Activated CD4-positive, alpha-beta T cell treated with anti-CD3 and anti-CD28 coated beads, Interleukin-2, amount 10 ng/mL, durations not matched to agents 7 days and 5 days (primary cell): ENCODE measurements around the gene ADGRL2. TPM values are rescaled to one million over a fixed set of nuclear protein-coding genes. Genes with fewer than 3 reads are reported as not detected.

Experiments
- CTCF ChIA-PET: fragments of 350-600 bp; sonication (Branson Sonifier 250); formaldehyde crosslinking; loops from one replicate; lab custom pipeline; 2021; ENCODE audit warnings: antibody characterized with exemption; lab: Charles Lee
- POLR2A ChIA-PET: fragments of 350-600 bp; sonication (Branson Sonifier 250); formaldehyde crosslinking; loops from one replicate; lab custom pipeline; 2021; ENCODE audit warnings: antibody characterized with exemption; lab: Charles Lee
- DNase-seq: peaks from one replicate; pipeline ENCODE4 v3.0.0-alpha.2; 2020
- H3K27ac Mint-ChIP-seq: one replicate; pipeline ENCODE4 v1.8.0; 2021; ENCODE audit warnings: mild to moderate bottlenecking, moderate library complexity, mixed read lengths
- H3K27me3 Mint-ChIP-seq: one replicate; pipeline ENCODE4 v1.8.0; 2021; ENCODE audit warnings: mixed read lengths
- H3K36me3 Mint-ChIP-seq: one replicate; pipeline ENCODE4 v1.8.0; 2021; ENCODE audit warnings: low read depth, mixed read lengths
- H3K4me1 Mint-ChIP-seq: one replicate; pipeline ENCODE4 v1.8.0; 2021; ENCODE audit warnings: mixed read lengths
- H3K4me3 Mint-ChIP-seq: one replicate; pipeline ENCODE4 v1.8.0; 2021; ENCODE audit warnings: mild to moderate bottlenecking, moderate library complexity, mixed read lengths
- H3K9me3 Mint-ChIP-seq: one replicate; pipeline ENCODE4 v1.8.0; 2021; ENCODE audit warnings: mixed read lengths
- total RNA-seq, 2 experiments: library from RNA; stranded (reverse); gene quantifications; one replicate each; pipeline ENCODE4 v1.2.3, GENCODE V29; 2021

ADGRL2 gene
- total RNA-seq, 2 experiments from 2014 or later, result not detected

DNA sequence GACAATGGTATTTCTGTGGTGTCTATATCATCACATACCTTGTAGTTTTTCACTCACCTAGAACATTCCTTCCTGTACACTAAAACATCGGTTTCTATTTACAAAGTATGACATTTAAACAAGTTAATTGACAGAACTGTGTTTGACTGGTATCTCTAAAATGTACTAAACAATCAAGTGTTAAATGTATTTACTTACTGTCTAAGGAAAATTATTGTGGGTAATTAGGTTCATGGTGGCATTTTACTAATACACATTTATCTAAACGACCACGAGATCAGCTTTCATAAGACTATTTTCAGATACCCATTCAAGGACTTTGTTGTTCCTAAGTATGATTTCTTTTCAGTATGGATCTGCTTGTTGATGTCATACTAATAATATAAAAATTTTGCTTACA, 115.2 kb downstream of the ADGRL2 start:
- no peaks in the 10 kb centered on the region for H3K9me3 Mint-ChIP-seq
- POLR2A ChIA-PET, result no interaction called here
- no peaks in the 10 kb centered on the region for H3K36me3 Mint-ChIP-seq

DNA sequence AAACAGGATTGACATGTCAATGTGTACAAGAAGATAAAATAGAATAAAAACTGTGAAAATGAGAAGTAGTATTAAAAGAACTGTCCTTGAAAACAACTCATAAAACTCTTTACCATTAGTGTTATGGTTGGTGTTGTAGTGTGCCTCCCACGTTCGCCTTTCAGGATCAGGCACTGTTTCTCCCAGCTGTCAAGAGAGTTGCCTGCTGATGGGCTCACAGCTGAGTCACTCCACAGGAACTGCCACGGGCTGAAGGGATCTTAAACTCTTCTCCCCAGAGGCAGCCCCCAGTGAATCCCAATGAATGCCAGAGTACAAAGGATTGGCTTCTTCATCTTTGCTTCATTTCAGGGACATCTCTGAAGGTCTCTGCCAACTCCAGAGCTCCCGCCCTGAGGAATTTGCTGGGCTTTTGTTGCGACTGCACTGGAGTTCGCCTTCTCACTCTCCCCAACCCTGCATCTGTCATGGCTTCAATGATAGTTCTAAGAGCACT, 119.6 kb downstream of the ADGRL2 start:
- ChIA-PET CTCF (no interaction called here), POLR2A (no interaction called here)
- no peak overlapping the region for H3K4me3 Mint-ChIP-seq
- no peak for DNase-seq
- H3K27me3 Mint-ChIP-seq, result no peaks in the 10 kb centered on the region
- H3K27ac Mint-ChIP-seq, result no peak overlapping the region
- H3K9me3 Mint-ChIP-seq, result no peaks in the 10 kb centered on the region
- no peaks in the 10 kb centered on the region for H3K36me3 Mint-ChIP-seq
- H3K4me1 Mint-ChIP-seq, result no peaks in the 10 kb centered on the region

More for the DNA sequence above, 115.2 kb downstream of the ADGRL2 start:
- no peak for DNase-seq
- Mint-ChIP-seq H3K4me1 (no peaks in the 10 kb centered on the region), H3K27me3 (no peaks in the 10 kb centered on the region), H3K27ac (no peak overlapping the region), H3K4me3 (no peak overlapping the region)
- CTCF ChIA-PET, result no interaction called here

DNA sequence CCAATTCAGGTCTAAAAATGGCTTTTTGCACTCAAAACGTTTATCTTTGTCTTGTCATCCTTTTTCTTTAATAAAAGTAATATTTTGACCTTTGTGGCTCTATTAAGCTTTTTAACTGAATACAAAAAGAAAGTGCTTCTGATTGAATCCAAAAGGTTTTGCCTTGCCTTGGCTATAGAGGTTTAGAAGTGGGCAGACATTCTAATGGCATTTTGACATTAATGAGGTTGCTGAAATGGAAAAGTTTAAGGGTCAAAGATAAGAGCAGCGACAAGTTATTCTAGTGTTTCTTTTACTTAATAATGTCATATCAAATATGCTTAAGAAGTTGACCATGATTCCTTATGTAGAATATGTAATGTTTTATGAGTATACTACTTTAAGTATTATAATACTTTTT, 120.2 kb downstream of the ADGRL2 start:
- no peak overlapping the region for H3K27ac Mint-ChIP-seq
- H3K4me3 Mint-ChIP-seq, result no peak overlapping the region
- H3K36me3 Mint-ChIP-seq, result no peaks in the 10 kb centered on the region
- H3K9me3 Mint-ChIP-seq, result no peaks in the 10 kb centered on the region
- CTCF ChIA-PET, result no interaction called here
- DNase-seq, result no peak
- H3K4me1 Mint-ChIP-seq, result no peaks in the 10 kb centered on the region
- no peaks in the 10 kb centered on the region for H3K27me3 Mint-ChIP-seq
- POLR2A ChIA-PET, result no interaction called here

DNA sequence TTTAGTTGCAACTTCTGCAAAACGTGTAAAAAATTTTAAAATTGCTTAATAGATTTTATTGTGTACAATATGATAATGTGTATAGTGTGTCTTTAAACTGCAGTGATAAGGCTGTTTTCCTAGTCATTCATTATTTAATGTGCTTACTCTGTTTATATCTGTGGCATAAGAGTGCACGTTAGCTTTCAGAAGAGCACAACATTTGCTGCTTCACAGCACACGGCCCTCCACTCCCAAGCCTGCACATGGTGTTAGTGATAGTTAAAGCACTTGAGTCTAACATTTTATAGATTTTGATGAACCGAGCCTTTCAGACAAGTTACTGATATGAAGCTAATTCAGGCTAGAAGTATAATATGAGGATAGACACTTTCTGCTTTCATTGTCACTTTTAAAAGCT, 120.6 kb downstream of the ADGRL2 start:
- POLR2A ChIA-PET, result no interaction called here
- CTCF ChIA-PET, result no interaction called here
- Mint-ChIP-seq H3K27ac (no peak overlapping the region), H3K27me3 (no peaks in the 10 kb centered on the region), H3K9me3 (no peaks in the 10 kb centered on the region), H3K36me3 (no peaks in the 10 kb centered on the region), H3K4me1 (no peaks in the 10 kb centered on the region), H3K4me3 (no peak overlapping the region)
- no peak for DNase-seq

DNA sequence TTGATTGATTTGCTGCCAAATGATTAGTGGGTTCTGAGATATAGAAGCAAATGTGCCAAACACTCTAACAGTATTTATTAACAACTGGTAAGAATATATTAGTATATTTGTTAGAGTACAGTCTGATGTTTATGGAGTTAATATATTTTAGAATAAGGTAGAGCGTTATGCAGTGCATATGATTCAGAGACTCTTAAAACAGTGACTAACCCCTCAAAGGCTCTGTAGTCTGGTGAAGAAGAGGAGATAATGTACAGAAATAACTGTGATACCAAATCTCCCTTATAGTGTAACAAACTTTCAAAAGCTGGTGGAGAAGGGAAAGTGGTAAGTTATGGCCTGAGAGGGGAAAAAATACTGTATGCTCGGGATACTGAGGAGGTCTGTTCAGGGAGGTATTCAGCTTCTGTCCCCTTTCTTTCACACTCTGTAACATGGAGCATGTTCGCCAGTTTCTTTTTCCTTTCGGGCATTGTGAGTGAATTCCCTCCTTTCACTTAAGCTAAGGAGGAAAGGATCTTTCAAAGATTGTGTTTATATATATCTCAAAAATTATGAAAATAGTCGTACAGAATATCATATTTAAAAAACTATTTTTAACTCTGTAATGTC, 121.2 kb downstream of the ADGRL2 start:
- CTCF ChIA-PET, result no interaction called here
- H3K27ac Mint-ChIP-seq, result no peak overlapping the region
- no peaks in the 10 kb centered on the region for H3K36me3 Mint-ChIP-seq
- POLR2A ChIA-PET, result interaction anchor here (0.6 kb wide), 1 partner anchor 1721 kb away, joined by 4 read pairs; no protein-coding TSS in a partner anchor
- H3K4me1 Mint-ChIP-seq, result no peaks in the 10 kb centered on the region
- no peaks in the 10 kb centered on the region for H3K9me3 Mint-ChIP-seq
- H3K27me3 Mint-ChIP-seq, result no peaks in the 10 kb centered on the region
- H3K4me3 Mint-ChIP-seq, result no peak overlapping the region
- no peak for DNase-seq

DNA sequence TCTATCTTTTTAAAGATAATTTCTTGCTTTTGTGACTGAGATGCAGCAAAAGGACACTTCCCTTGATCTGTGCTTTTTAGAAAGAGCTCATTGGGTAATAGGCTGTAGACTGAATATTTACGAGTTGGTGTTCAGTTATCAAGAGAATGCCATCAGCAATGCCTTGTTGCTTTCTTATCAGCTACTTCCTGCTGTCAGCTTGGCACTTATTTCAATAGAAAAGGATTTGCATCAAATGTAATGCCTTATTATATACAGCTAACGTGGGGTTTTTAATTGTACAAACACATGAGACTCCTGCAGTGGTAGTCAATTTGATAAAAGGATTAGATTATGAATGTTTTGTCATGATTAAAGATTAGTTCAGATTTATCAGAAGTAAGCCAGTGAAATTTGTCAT, 122.2 kb downstream of the ADGRL2 start:
- Mint-ChIP-seq H3K36me3 (no peaks in the 10 kb centered on the region), H3K27ac (no peak overlapping the region), H3K27me3 (no peaks in the 10 kb centered on the region), H3K4me1 (no peaks in the 10 kb centered on the region), H3K9me3 (no peaks in the 10 kb centered on the region), H3K4me3 (no peak overlapping the region)
- ChIA-PET POLR2A (interaction anchor here (0.6 kb wide), 1 partner anchor 631 kb away, joined by 5 read pairs; no protein-coding TSS in a partner anchor), CTCF (no interaction called here)
- no peak for DNase-seq

DNA sequence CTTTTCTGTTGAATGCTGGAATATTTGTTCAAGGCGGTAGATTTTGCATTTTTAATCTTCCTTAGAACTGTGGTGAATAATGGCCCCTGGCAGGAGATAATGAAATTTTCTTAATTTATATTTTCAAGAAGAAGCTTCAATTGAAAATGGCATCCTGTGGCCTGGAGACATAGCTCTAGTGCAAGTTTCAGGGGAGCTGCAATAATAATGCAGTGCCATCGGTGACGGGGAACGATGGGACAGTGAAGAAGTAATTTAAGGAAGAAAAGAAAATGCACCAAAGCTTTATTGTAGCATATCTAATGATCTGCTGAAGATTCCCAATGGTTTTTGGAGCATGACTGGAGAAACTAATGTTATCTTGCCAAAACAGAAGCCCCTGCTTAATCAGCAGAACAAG, 128.4 kb downstream of the ADGRL2 start:
- CTCF ChIA-PET, result no interaction called here
- POLR2A ChIA-PET, result no interaction called here
- H3K27ac Mint-ChIP-seq, result no peak overlapping the region

DNA sequence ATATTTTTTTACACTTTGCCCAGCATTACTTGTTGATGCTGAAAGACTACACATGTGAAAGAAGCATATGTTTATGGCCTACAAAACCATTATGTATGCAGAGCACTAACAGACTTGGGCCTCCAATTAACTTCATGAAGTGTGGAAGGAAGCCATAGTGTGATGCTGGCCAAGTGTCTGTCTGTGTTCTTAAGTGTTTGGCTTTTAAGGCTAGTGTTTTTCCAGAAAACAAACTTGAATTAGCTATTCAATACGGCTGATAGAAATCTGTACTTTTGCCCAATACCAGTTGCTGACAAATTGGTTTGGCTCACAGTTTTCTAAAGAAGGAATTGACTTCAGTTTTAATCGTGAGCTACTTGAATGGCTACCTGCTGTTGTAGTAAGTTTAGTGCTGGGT, 136.1 kb downstream of the ADGRL2 start:
- no peak overlapping the region for H3K4me3 Mint-ChIP-seq
- no peak overlapping the region for H3K27ac Mint-ChIP-seq
- ChIA-PET POLR2A (no interaction called here), CTCF (no interaction called here)
- no peaks in the 10 kb centered on the region for H3K9me3 Mint-ChIP-seq
- H3K36me3 Mint-ChIP-seq, result no peaks in the 10 kb centered on the region
- no peaks in the 10 kb centered on the region for H3K27me3 Mint-ChIP-seq
- no peak for DNase-seq
- H3K4me1 Mint-ChIP-seq, result no peaks in the 10 kb centered on the region

More for the DNA sequence above, 128.4 kb downstream of the ADGRL2 start:
- H3K36me3 Mint-ChIP-seq, result no peaks in the 10 kb centered on the region
- DNase-seq, result no peak
- no peaks in the 10 kb centered on the region for H3K4me1 Mint-ChIP-seq
- H3K9me3 Mint-ChIP-seq, result no peaks in the 10 kb centered on the region
- H3K4me3 Mint-ChIP-seq, result no peak overlapping the region
- H3K27me3 Mint-ChIP-seq, result no peaks in the 10 kb centered on the region

DNA sequence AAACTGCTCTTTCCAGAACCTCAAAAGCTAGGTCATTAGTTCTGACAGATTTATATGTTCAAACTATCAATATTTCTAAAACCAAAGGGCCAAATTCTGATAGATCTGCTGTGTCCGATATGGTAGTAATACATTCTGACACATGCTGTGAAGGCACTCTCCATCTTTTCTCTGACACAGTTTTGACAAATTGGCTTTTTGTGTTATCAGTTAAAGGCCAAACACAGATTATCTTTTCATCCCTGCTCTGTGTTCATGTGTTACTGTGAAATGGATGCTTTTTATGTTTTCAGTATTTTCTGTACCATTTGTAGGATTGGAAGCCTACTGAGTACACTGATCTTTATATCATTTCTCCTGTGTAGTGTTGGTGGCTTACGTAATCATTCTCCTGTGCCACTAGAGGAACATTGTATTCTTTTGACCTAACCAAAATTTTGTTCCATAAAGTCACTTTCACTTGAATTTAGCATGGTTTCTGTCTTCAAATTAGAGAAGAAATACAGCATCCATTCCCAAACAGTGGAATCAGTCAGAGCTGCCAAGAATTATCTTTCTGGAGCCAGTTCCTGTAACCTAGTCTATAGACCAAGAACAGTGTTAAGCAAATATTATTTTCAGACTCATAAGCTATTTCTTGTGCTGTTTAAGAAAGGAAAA, 137.2 kb downstream of the ADGRL2 start:
- DNase-seq, result no peak
- POLR2A ChIA-PET, result no interaction called here

DNA sequence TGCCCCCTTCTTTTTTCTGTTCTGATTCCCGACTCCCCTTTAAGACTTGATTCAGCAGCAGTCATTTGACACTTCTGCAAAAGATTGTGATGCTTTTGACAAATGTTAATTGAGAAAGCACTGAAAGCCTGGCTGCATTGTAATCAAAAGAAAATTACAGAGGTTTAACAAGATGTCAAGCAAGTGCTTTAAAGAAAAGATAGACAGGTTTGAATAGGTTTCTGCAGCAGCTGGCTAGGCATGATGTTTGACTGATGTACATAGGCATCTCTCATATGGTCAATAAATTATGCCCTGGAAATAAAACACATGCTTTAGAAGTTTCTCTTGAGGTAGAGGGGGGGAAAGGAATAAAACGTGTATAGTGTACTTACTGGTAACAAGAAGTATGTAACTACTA, 147.8 kb downstream of the ADGRL2 start:
- ChIA-PET CTCF (interaction anchor here (0.6 to 0.7 kb wide), 2 partner anchors 564 to 1838 kb away, joined by 3 read pairs; no protein-coding TSS in a partner anchor), POLR2A (no interaction called here)
- no peak for DNase-seq
- no peak overlapping the region for H3K27ac Mint-ChIP-seq
- H3K4me1 Mint-ChIP-seq, result no peaks in the 10 kb centered on the region
- no peaks in the 10 kb centered on the region for H3K9me3 Mint-ChIP-seq
- H3K27me3 Mint-ChIP-seq, result no peaks in the 10 kb centered on the region
- no peaks in the 10 kb centered on the region for H3K36me3 Mint-ChIP-seq
- H3K4me3 Mint-ChIP-seq, result no peak overlapping the region

More for the DNA sequence above, 137.2 kb downstream of the ADGRL2 start:
- CTCF ChIA-PET, result no interaction called here
- Mint-ChIP-seq H3K9me3 (no peaks in the 10 kb centered on the region), H3K4me3 (no peak overlapping the region), H3K27ac (no peak overlapping the region), H3K36me3 (no peaks in the 10 kb centered on the region), H3K27me3 (no peaks in the 10 kb centered on the region), H3K4me1 (no peaks in the 10 kb centered on the region)

DNA sequence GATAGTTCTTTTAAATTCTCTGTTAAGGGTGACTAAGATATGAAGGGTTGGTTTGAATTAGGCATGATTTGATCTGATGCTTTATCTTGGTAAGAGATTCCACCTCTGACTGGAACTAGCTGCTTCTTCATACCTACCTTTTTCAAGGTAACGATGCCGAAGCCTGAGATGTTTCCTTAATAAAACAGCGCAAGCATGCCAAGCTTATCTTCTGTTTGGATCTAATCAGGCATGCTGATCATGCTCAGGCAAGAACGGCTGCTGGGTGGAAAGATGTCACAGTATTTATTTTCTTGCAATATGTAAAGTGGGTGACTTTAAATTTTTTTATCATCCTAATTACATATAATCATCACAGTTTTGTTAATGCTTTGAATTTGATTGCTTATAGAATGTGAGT, 148.7 kb downstream of the ADGRL2 start:
- H3K4me1 Mint-ChIP-seq, result no peaks in the 10 kb centered on the region
- DNase-seq, result no peak
- no peak overlapping the region for H3K27ac Mint-ChIP-seq
- POLR2A ChIA-PET, result no interaction called here
- H3K9me3 Mint-ChIP-seq, result no peaks in the 10 kb centered on the region
- CTCF ChIA-PET, result no interaction called here
- H3K27me3 Mint-ChIP-seq, result no peaks in the 10 kb centered on the region
- no peak overlapping the region for H3K4me3 Mint-ChIP-seq
- H3K36me3 Mint-ChIP-seq, result no peaks in the 10 kb centered on the region

DNA sequence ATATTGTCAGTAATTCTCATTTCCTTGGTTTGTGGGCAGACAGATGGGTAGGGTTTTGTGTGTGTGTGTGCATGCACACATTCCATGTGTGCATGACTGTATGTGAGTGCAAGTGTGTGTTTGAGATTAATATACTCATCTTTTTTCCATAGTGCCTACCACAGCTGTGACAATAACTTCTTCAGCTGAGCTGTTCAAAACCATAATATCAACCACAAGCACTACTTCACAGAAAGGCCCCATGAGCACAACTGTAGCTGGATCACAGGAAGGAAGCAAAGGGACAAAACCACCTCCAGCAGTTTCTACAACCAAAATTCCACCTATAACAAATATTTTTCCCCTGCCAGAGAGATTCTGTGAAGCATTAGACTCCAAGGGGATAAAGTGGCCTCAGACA, 149.3 kb downstream of the ADGRL2 start:
- H3K27ac Mint-ChIP-seq, result no peak overlapping the region
- no peaks in the 10 kb centered on the region for H3K4me1 Mint-ChIP-seq
- no peak overlapping the region for H3K4me3 Mint-ChIP-seq
- CTCF ChIA-PET, result no interaction called here
- no peaks in the 10 kb centered on the region for H3K27me3 Mint-ChIP-seq
- H3K9me3 Mint-ChIP-seq, result no peaks in the 10 kb centered on the region
- no peak for DNase-seq
- H3K36me3 Mint-ChIP-seq, result no peaks in the 10 kb centered on the region
- POLR2A ChIA-PET, result no interaction called here

DNA sequence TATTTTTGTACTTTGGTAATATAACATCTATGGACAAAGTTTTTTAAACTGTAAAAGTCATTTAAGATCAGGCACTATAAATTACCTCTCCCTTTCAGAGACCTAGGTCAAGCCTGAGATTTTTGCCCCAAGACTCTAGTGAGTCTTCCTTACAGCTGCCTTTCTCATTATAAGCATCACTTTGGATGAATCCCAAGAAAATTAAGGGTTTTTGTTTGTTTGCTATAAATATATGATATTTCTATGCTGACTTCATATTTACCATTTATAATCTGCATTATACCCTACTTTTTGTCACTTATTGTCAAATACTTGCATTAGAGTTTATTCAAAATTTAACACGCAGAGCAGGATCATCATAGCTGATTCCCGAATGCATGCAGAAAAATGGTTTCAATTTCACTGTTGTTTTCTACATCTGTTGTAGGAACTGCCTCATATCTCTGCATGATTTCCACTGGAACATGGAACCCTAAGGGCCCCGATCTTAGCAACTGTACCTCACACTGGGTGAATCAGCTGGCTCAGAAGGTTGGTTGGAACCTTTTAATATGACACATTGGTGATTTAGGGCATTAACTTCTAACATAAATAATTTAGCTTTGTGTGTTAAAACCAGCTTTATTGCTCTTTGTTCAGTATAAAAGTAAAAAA, 150.0 kb downstream of the ADGRL2 start:
- no peak overlapping the region for H3K4me3 Mint-ChIP-seq
- H3K27me3 Mint-ChIP-seq, result no peaks in the 10 kb centered on the region
- H3K9me3 Mint-ChIP-seq, result no peaks in the 10 kb centered on the region
- no peaks in the 10 kb centered on the region for H3K4me1 Mint-ChIP-seq
- H3K36me3 Mint-ChIP-seq, result no peaks in the 10 kb centered on the region
- no peak for DNase-seq
- CTCF ChIA-PET, result interaction anchor here (0.6 kb wide), 1 partner anchor 16 kb away, joined by 3 read pairs; no protein-coding TSS in a partner anchor
- POLR2A ChIA-PET, result no interaction called here
- H3K27ac Mint-ChIP-seq, result no peak overlapping the region
